ENCODE results near the gene CROCC2.
A peak's percentile ranks its signal among the peaks of the same experiment; 100 is the strongest.

The CROCC2 gene

GRCh38 chr2:241003369-241003768, 97.2 kb downstream of the CROCC2 start:
- DNase-seq = no peak
- intact Hi-C loops (cut with DNase I) = no loop called here

- intact Hi-C loops (cut with DNase I) = no loop called here
- DNase-seq = no peak
Observed at GRCh38 chr2:241003830-241004564, 97.9 kb downstream of the CROCC2 start.

- intact Hi-C loops (cut with DNase I) = no loop called here
Observed at GRCh38 chr2:241005569-241005968, 99.4 kb downstream of the CROCC2 start.

GRCh38 chr2:241006412-241006811, 100.3 kb downstream of the CROCC2 start:
- DNase-seq = no peak
- intact Hi-C loops (cut with DNase I) = no loop called here

More at GRCh38 chr2:241005569-241005968, 99.4 kb downstream of the CROCC2 start:
- DNase-seq = no peak

- intact Hi-C loops (cut with DNase I) = no loop called here
- DNase-seq = no peak
Observed at GRCh38 chr2:241007111-241007510, 101.0 kb downstream of the CROCC2 start.

- intact Hi-C loops (cut with DNase I) = no loop called here
- peak in 3 of 10 donors; percentile 73 to 86 (median 86) for DNase-seq
Observed at GRCh38 chr2:241007880-241008710, 102.0 kb downstream of the CROCC2 start.

GRCh38 chr2:241008711-241009121, 102.6 kb downstream of the CROCC2 start:
- intact Hi-C loops (cut with DNase I) = no loop called here
- DNase-seq = peak in 2 of 10 donors; percentile 56 to 79

GRCh38 chr2:241009191-241009590, 103.1 kb downstream of the CROCC2 start:
- intact Hi-C loops (cut with DNase I) = no loop called here
- DNase-seq = peak in 2 of 10 donors; percentile 53 to 72

GRCh38 chr2:241009601-241010530, 103.7 kb downstream of the CROCC2 start:
- intact Hi-C loops (cut with DNase I) = no loop called here
- peak in 3 of 10 donors; percentile 27 to 88 (median 82) for DNase-seq

GRCh38 chr2:241010531-241011295, 104.6 kb downstream of the CROCC2 start:
- DNase-seq = peak in 3 of 10 donors; percentile 43 to 76 (median 65)

GRCh38 chr2:241011296-241011600, 105.1 kb downstream of the CROCC2 start:
- DNase-seq = peak in 1 of 10 donors; percentile 60
- intact Hi-C loops (cut with DNase I) = no loop called here

More at GRCh38 chr2:241010531-241011295, 104.6 kb downstream of the CROCC2 start:
- intact Hi-C loops (cut with DNase I) = no loop called here

GRCh38 chr2:241011751-241012510, 105.8 kb downstream of the CROCC2 start:
- intact Hi-C loops (cut with DNase I) = no loop called here
- DNase-seq = peak in 2 of 10 donors; percentile 66 to 73

GRCh38 chr2:241014224-241014623, 108.1 kb downstream of the CROCC2 start:
- intact Hi-C loops (cut with DNase I) = no loop called here
- peak in 1 of 10 donors; percentile 66 for DNase-seq

GRCh38 chr2:241014764-241015163, 108.6 kb downstream of the CROCC2 start:
- peak in 1 of 10 donors; percentile 16 for DNase-seq
- intact Hi-C loops (cut with DNase I) = no loop called here

GRCh38 chr2:241015439-241015838, 109.3 kb downstream of the CROCC2 start:
- intact Hi-C loops (cut with DNase I) = no loop called here
- DNase-seq = peak in 2 of 10 donors; percentile 35 to 42

GRCh38 chr2:241017228-241017940, 111.2 kb downstream of the CROCC2 start:
- peak in 3 of 10 donors; percentile 18 to 69 (median 54) for DNase-seq
- intact Hi-C loops (cut with DNase I) = no loop called here

- DNase-seq = peak in 2 of 10 donors; percentile 48 to 52
Observed at GRCh38 chr2:241018051-241018891, 112.1 kb downstream of the CROCC2 start.

More at GRCh38 chr2:241018051-241018891, 112.1 kb downstream of the CROCC2 start:
- intact Hi-C loops (cut with DNase I) = no loop called here
